GM19467 (cell line): Measurements from ENCODE around the gene MAB21L2.
"Not testable (repeated sequence)": the region's sequence is repeated elsewhere in the genome, so short reads cannot be mapped to it uniquely, and the experiment has no call there.

Experiments
- ATAC-seq: cut with Tn5 transposase; IDR thresholded peaks from one replicate; pipeline ENCODE4 v1.9.1; 2021; ENCODE audit warnings: mild to moderate bottlenecking, moderate library complexity; ENCODE audit not compliant: unreplicated experiment

The MAB21L2 gene

DNA sequence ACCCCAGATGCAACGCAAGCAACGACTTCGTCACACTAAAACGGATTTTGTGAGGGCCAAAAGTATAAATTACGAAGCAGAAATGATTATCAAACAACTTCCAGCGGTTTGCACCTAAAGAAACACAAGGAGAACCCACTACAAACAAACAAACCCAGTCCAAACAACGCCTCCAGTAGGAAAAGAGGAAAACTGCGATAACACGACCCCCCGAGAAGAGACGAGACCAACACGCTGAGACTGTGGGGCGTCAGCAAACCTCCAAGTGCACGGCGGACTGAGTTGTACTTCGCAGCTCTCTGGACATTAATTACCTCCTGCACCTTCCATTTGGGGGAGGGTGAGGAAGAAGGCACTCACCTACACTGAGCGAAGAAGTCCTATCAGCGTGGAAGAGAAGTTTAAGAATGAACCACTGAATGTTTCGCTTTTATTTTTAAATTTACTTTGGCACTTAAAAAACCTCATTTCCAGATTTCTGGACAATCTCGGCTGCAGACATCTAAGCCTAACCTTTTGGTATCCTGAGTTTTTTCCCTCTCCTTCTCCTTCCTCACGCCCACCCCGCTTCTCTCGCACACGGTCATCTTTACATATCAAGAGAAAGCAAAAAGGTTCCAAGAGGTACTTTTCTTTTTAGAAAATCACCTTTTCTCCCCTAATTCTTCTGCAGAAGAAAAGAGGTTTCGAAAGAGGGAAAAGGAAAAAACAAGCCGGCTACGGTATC is at the start of gene MAB21L2:
TSS of gene MAB21L2 (plus strand) at position 6 of the 727 bp plus-strand sequence. CDS start 879 bp downstream, outside the sequence.
- ATAC-seq, result no peak

DNA sequence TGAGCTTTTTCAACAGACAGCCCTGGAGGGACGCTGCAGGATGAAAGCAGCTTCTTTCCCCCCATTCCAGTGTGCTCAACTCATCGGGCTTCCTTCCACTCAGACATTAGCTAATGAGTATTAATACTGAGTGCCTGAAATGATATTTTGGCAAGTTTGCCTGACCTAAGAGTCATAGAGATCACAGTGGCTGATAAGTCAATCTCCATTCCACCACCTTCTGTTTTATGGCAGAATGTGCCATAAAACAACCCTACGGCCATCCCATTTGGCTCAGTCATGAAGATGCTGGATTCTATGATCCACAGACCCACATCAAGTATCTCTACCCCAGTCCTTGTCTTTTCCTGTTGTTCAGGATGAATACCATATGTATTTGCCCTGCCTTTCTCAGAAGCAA is 48.3 kb upstream of the MAB21L2 start:
- no peak for ATAC-seq

DNA sequence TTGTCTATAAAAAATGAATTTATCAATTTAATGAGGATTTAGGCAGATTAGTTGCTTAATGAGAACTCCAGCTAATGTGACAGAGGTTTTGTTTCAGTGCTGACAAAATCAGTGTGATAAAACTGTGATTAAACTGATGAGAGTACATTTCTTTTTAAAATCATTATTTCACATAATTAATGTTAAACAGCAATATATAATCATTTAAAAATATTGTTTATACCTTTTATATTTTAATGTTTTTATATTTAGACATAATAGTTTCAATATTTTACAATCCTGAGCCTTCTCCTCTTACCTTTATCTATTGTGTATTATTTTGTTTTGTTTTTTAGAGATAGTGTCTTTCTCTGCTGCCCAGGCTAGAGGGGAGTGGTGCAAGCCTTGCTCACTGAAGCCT is 47.1 kb upstream of the MAB21L2 start:
- ATAC-seq, result no peak

DNA sequence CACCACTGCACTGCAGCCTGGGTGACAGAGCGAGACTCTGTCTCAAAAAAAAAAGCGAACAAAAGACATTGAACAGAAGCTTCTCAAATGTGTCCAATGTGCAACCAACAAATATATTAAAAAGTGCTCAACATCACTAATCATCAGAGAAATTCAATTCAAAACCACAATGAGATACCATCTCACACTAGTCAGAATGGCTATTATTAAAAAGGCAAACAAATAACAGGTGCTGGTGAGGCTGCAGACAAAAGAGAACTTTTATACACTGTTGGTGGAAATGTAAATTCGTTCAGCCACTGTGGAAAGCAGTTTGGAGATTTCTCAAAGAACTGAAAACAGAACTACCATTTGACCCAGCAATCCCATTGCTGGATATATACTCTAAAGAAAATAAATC is 44.0 kb upstream of the MAB21L2 start:
- not testable (repeated sequence) for ATAC-seq

DNA sequence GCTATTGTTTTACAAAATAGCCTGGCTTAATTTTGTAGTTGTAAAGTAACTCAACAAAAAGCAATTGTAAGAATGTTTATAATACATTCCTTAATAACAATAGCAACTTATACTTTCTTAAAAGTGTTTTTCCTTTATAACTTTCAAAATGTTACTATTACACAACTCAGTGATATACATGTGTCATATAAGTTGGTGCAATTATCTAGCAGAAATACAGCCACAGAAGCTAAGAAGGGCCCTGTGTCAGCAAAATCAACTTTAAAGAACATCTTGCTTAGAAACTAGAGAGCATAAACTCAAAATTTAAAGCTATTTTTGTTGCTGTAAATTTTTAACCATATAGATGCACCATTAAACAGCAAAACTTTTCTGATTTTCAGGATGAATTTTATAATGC is 41.4 kb upstream of the MAB21L2 start:
- no peak for ATAC-seq

DNA sequence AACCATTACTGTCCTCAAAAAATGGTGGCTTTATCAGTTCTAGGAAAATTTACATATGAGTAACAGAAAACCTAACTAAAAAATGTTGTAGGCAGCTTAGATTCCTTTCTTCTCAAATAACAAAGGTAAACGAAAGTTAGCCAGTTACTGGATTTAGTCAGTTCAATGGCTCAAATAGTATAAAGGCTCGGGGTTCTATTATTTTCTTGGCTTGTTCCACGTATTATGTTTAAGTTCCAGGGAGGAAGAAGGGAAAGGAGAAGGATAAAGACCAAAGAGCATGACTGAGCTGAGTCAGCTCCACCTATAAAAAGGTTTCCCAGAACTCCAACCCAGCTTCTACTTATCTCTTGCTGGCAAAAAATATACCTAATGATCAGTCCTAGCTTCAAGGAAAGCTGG is 41.0 kb upstream of the MAB21L2 start:
- no peak for ATAC-seq

DNA sequence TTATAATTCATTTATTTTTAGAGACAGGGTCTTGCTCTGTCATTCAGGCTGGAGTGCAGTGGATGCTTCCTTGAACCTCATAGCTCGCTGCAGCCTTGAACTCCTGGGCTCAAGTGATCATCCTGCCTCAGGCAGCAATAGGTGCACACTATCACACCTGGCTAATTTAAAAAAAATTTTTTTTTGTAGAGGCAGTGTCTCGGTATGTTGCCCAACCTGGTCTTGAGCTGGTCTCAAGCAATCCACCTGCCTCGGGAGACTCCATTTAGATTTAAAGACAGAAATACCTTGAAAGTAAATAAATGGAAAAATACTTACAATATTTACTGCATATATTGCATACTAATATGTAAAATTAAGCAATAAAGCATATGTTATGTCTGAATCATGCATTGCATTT is 40.3 kb upstream of the MAB21L2 start:
- no peak for ATAC-seq

DNA sequence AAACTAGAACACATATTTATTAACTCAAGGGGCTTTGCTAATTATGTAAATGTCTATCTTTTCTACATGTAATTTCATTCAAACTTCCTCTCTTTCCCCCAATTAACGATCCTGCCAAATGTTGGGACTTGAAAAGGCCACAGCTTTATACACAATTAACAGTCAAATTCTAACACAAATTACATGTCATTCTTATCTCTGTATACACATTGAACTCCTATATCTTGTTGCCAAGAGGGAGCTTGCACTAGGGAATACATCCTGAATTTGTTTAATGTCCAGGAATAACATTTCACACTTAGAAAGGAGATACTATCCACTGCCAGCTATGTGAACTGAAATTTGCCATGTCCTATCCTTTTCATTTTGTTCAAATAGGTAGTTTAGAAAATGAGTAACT is 38.9 kb upstream of the MAB21L2 start:
- no peak for ATAC-seq

DNA sequence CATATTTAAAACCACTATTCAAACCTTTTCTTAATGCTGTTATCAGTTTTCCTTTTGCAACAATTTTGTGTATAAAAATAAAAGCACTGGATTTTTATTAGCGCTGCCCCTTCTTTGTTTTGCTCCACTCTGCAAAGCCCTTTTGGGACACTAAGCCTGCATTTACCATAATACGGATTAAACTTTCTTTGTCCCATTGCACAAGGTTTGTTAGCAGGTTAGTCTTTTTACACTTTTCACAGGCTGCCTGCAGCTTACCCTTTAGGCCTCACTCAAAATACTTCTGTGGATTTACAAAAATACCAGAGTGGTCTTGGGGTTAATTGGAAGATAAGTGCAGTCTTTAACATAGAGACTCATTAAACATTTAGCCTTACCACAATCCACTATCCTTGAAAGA is 35.7 kb upstream of the MAB21L2 start:
- no peak for ATAC-seq

DNA sequence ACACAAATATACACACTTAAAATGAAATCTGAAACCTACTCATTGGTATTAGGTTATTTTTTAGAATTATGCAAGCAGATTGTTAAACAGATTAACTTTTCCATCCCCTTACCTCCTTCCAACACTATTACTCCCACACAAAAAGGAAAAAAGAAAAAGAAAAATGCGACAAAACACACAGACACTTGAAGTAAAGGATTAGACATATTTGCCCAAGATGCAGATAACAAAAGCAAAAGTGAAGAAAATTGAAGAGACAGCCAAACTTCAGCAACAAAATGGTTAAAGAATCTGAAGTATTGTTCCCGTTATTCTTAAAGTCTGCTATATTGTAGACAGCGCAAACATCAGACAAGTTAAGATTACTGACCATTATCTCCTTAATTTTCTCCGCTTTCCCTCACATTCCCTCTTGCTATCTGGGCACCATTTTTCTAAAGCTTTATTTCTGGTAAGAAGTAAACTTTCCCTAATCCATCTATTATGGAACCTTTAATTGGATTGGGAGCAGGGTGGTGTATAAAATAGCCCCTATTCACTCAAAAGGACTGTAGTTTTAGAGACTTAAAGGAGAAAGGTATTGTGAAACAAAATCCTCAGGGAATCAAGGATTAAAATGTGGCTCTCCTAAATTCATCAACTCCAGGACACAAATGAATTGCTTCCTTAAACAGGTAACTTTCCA is 34.7 kb upstream of the MAB21L2 start:
- no peak for ATAC-seq

DNA sequence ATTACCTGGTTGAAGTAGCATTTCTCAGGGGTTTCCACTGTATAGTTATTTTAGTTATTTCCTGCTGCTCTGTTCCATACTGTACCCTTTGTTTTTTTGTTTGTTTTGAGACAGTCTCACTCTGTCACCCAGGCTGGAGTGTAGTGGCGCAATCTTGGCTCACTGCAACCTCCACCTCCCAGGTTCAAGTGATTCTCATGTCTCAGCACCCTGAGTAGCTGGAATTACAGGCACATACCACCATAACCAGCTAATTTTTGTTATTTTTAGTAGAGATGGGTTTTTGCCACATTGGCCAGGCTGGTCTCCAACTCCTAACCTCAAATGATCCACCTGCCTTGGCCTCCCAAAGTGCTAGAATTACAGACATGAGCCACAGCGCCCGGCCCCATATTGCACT is 24.1 kb upstream of the MAB21L2 start:
- ATAC-seq, result not testable (repeated sequence)

DNA sequence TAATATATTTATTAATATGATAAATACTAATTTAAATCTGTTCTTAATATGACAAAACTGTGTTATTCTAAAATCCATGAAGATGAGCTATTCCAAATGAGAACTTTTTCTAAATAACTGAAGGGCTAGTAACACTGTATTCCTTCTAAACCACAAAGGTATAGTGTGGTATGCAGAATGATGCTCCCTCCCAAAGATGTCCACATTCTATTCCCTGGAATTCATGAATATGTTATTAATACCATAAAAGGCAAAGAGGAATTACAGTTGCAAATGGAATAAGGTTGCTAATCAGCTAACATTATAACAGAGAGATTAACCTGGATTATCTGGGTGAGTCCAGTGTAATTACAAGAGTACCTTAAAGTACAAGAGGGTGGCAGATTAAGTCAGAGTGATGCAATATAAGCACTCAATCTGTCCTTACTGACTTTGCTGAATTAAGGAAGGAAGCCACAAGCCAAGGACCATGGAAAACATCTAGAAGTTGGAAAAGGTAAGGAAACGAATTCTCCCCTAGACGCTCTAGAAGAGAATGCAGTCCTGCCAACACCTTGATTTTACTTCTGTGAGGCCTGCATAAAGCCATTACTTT is 20.7 kb upstream of the MAB21L2 start:
- ATAC-seq, result no peak

DNA sequence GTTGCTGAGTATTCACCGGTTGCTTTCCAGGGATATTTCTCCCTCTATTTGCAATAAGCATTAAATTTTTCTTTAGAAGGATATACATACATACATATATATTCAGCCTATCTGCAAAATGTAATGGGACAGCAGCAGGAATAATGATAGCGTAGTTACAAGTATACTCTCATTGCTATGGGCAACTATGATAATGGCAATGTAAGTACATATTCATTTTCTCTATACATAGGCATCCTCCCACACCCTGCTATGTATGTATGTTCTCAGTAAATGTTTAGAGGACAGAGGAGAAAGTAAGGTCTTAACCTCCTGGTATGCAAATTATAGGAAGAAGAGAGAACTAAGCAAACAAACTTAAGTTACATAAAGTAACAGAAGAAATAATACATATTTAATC is 19.7 kb upstream of the MAB21L2 start:
- no peak for ATAC-seq

DNA sequence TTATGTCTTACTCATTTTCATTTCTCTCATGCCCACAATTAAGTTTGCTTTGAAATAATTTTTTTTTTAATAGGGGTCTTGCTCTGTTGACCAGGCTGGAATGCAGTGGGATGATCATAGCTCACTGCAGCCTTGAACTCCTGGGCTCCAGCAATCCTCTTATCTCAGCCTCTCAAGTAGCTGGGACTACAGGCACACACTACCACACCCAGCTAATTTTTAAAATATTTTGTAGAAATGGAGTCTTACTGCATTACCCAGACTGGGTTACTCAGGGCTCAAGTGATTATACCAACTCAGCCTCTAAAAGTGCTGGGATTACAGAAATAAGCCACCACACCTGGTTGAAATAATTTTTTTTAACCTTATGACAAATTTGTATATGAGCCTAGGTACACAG is 19.2 kb upstream of the MAB21L2 start:
- no peak for ATAC-seq

DNA sequence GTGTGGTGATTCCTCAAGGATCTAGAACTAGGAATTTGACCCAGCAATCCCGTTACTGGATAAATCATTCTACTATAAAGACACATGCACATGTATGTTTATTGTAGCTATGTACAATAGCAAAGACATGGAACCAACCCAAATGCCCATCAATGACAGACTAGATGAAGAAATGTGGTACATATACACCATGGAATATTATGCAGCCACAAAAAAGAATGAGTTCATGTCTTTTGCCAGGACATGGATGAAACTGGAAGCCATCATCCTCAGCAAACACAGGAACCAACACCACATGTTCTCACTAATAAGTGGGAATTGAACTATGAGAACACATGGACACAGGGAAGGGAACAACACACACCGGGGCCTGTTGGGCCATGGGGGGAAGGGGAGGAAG is 17.0 kb upstream of the MAB21L2 start:
- ATAC-seq, result not testable (repeated sequence)

DNA sequence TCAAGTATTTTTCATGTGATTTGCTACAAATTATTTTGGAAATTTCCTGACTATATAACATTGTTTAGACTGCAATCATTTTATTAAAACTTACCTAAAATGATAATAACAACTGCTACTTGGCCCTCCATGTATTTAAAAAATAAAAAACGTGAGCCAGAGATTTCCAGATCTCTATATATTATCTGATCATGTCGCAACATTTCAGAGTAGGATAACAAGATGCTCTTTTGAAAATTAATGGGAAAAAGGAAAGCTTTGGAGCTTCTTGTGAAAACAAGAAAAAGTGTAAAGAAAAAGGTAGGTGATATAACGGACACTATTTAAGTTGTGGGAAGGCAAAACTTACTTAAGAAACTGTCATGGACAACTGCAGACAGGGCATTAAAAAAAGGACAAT is 14.9 kb upstream of the MAB21L2 start:
- no peak for ATAC-seq

DNA sequence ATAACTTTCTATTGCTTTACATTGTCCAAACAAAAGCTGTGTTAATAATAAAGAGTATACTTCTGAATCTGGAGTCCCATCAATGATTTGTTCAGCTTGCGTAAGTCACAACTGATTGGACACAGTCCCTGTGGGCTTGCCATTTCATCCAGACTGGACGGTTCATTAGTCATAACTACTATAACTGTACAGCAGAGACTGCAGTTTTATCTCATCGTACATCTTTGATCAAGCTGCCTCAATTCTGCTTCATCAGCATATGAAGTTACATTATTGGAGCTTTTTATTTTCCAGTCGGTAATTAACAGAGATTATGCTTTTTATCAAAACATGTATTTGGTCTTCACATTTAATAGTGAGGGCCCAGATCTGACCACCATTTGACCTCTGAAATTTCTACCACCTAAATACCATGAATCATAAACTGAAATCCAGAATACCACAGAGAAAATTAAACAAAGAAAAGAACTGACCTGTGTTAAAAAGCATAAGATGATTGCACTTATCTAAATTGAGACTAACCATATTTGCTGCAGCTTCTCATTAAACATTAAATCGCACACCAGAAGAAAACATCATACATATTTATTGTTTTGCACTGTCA is 12.5 kb upstream of the MAB21L2 start:
- no peak for ATAC-seq

DNA sequence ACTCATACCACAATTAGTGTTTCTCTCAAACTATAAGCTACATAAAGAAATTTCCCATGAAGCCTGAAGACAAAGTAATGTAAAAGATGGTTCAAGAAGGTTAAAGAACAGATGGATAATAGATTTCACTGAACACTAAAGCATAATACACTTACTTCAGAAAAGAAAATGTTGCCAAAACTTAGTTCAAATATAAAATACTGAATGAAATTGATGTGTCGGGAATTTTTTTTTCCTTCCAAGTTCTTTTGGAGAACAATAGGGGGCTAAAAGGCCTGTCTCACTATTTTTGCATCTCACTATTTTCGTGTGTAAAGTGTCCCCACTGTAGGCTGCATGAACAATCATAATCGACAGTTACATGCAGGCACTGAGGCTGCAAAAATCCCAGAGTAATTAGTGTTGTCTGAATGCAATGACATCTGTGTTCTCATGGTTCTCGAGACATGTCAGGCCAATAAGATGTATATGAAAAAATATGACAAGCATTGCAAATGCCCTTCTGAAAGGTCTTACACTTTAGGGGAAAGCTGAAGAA is 11.9 kb upstream of the MAB21L2 start:
- no peak for ATAC-seq

DNA sequence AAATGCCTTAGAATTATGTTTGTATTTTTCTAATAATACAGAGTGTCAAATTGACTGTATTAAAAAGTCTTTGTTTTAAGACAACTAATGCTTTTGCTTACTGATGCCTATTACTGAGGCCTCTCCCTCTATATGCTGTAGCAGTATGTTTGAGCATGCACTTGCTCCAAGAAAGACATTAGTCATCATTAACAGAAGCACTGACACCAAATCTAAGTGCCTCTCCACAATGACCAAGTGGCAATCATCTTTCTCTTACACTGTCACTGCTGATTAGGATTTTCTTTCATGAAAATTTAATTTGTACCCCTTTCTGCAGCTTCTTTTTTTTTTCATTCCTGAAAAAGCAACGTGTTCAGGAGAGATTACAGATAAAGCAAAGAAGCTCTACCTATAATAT is 11.1 kb upstream of the MAB21L2 start:
- ATAC-seq, result no peak

DNA sequence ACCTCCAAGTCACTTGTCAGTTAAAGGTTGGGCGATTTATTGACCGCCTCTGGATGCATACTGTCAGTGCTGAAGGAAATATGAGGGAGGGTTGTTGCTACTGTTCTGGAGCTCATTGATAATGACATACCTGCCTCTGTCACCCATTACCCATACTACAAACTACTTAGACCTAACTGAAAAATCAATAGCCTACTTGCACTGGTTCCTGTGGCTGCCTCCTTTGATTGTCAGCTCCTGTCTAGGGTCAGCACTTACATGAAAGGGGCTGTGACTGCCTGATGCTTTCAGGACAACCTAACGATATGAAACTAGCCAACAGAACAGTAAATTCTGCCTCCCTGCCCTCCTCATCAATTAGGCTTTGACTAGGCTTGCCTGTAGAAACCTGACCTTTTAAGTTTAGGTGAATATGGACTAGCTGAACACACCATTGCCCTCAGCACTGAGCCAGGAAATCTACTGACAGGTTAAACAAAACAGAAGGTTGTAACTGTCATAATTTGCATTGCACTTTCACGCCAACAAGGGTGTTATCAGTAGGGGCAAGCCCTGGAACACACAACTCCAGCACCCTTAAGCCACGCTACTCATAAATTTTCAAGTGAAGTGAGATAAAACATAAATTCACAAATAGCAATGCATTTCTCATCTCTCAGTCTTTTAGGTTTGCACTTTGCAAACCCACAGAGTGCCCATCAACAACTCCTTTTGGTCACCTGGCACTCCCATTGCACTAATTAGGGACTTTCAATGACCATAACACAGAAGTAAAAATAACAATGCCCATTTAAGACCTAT is 9.0 kb upstream of the MAB21L2 start:
- ATAC-seq, result peak; percentile 46

DNA sequence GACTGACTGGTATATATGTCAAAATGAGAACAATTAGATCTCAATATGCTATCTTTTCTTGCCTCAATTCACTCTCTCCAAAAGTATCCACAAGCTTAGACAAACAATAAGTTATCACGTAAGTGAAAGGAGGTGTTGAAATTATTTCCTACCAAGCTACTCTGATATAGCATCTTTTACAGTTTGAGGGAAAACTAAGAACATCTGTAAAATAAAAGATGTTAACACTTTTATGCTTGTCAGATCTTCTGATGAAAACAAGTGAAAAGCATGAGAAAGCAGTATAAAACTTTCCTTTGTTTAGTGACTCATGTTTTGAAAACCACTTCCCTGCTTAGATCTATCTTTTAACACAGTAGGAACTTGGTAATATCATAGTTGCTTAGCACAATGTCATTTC is 8.4 kb upstream of the MAB21L2 start:
- ATAC-seq, result peak; percentile 11
